ENCODE results near the gene ST6GALNAC1. TPM values are rescaled to one million over a fixed set of nuclear protein-coding genes. Genes with fewer than 3 reads are reported as not detected.
"Not testable (repeated sequence)": the region's sequence is repeated elsewhere in the genome, so short reads cannot be mapped to it uniquely, and the experiment has no call there.

The ST6GALNAC1 gene
- total RNA-seq, 4 donors from 2014 or later = 0.83 to 4.9 (median 3.2) TPM

DNA sequence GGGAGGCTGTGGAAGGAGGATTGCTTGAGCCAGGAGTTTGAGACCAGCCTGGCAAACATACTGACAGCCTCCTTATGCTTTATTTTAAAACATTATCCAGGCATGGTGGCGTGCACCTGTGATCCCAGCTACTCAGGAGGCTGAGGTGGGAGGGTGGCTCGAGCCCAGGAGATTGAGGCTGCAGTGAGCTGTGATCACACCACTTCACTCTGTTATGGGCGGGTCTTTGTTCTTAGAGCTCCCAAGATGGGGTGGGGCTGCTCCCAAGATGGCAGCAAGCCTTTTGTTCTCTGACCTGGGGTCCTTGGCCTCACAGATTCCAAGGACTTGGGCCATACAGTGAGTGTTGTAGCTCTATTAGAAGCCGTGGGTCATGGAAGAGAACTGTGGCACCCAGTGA lies 31.8 kb downstream of the ST6GALNAC1 start:
- Histone ChIP-seq H3K9me3 (no peaks in the 10 kb centered on the region), H3K36me3 (no peaks in the 10 kb centered on the region), H3K4me3 (no peak overlapping the region), H3K27me3 (no peaks in the 10 kb centered on the region), H3K27ac (replicated peaks in 1 of 4) (no peak overlapping the region), H3K4me1 (no peaks in the 10 kb centered on the region)
- no peak for TF ChIP-seq POLR2AphosphoS5 (IDR thresholded peaks at IDR 0.05)
- TF ChIP-seq POLR2A (IDR thresholded peaks at IDR 0.05; ENCODE audit: low read depth) = no peak
- TF ChIP-seq, protein P1, sequence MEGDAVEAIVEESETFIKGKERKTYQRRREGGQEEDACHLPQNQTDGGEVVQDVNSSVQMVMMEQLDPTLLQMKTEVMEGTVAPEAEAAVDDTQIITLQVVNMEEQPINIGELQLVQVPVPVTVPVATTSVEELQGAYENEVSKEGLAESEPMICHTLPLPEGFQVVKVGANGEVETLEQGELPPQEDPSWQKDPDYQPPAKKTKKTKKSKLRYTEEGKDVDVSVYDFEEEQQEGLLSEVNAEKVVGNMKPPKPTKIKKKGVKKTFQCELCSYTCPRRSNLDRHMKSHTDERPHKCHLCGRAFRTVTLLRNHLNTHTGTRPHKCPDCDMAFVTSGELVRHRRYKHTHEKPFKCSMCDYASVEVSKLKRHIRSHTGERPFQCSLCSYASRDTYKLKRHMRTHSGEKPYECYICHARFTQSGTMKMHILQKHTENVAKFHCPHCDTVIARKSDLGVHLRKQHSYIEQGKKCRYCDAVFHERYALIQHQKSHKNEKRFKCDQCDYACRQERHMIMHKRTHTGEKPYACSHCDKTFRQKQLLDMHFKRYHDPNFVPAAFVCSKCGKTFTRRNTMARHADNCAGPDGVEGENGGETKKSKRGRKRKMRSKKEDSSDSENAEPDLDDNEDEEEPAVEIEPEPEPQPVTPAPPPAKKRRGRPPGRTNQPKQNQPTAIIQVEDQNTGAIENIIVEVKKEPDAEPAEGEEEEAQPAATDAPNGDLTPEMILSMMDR (IDR thresholded peaks at IDR 0.05) = no peak
- TF ChIP-seq EP300 (IDR thresholded peaks at IDR 0.05) = no peak
- intact Hi-C loops (cut with DNase I) = no loop called here
- 71% methylated on average over 3 of the region's 4 CpGs for WGBS
- no peak for DNase-seq (ENCODE audit: extremely low spot score)

DNA sequence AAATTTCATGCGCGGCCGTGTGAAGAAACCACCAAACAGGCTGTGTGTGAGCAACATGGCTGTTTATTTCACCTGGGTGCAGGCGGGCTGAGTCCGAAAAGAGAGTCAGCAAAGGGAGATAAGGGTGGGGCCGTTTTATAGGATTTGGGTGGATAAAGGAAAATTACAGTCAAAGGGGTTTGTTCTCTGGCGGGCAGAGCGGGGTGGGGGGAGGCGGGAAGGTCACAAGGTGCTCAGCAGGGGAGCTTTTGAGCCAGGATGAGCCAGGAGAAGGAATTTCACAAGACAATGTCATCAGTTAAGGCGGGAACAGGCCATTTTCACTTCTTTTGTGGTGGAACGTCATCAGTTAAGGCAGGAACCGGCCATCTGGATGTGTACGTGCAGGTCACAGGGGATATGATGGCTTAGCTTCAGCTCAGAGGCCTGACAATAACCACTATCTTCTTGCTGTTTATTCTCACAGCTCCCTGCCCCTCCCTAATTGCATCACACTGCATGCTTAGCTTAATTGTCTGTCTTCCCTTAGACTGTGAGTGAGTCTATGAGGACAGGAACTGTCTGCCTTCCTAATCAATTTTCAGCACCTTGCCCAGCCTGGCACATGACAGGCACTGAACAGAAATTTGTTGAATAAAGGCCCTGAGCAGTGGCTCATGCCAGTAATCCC lies 32.3 kb downstream of the ST6GALNAC1 start:
- 70% methylated on average over 13 of the region's 13 CpGs for WGBS
- H3K4me3 ChIP-seq; H3K9me3 ChIP-seq; H3K4me1 ChIP-seq; DNase-seq (ENCODE audit: extremely low spot score); H3K36me3 ChIP-seq; intact Hi-C loops (cut with DNase I); H3K27ac ChIP-seq (replicated peaks in 1 of 4); H3K27me3 ChIP-seq: not testable (repeated sequence)

DNA sequence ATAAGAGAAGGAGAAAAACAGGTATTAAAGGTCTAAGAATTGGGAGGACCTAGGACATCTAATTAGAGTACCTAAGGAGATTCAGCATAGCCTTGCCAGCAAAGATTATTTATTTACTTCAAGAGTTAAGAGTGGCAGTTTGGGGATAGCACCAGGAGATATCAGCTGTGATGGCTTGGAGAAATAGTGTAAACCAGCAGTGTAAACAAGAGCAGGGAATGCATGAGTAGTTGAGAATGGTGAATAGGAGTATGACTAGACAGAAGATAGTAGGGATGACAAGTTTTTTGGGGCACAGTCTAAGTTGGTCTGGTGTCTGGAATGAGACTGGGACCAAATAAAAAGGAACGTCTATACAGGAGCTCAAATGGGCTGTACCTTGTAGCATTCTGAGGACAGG lies 36.9 kb downstream of the ST6GALNAC1 start:
- H3K27ac ChIP-seq (replicated peaks in 1 of 4); H3K4me1 ChIP-seq; H3K4me3 ChIP-seq; H3K27me3 ChIP-seq; H3K9me3 ChIP-seq; intact Hi-C loops (cut with DNase I); DNase-seq (ENCODE audit: extremely low spot score); H3K36me3 ChIP-seq: not testable (repeated sequence)
- 61% methylated on average over 1 of the region's 1 CpG for WGBS

DNA sequence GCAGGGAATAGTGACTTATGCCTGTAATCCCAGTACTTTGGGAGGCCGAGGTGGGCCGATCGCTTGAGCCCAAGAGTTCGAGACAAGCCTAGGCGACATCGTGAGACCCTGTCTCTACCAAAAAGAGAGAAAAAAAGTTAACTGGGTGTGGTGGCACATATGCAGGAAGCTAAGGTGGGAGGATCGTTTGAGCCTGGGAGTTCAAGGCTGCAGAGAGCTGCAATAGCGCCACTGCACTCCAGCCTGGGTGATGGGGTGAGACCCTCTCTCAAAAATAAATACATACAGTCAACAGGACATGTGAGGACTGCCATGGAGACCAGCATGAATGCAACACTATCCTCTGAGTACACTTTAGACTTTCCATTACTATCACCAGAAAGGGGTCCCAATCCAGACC lies 42.5 kb downstream of the ST6GALNAC1 start:
- DNase-seq (ENCODE audit: extremely low spot score) = no peak
- H3K9me3 ChIP-seq = no peaks in the 10 kb centered on the region
- no peaks in the 10 kb centered on the region for H3K36me3 ChIP-seq
- TF ChIP-seq, protein P1 (IDR thresholded peaks at IDR 0.05) = no peak
- TF ChIP-seq EP300 (IDR thresholded peaks at IDR 0.05) (no peak), POLR2A (IDR thresholded peaks at IDR 0.05; ENCODE audit: low read depth) (no peak), POLR2AphosphoS5 (IDR thresholded peaks at IDR 0.05) (no peak)
- H3K4me3 ChIP-seq = no peak overlapping the region
- 88% methylated on average over 8 of the region's 8 CpGs for WGBS
- no peak overlapping the region for H3K27ac ChIP-seq (replicated peaks in 1 of 4)
- intact Hi-C loops (cut with DNase I) = no loop called here
- H3K27me3 ChIP-seq = peaks cover 0 to 16% (median 0%) of the 10 kb centered on the region in 4 donors
- H3K4me1 ChIP-seq = peaks cover 0 to 15% (median 6%) of the 10 kb centered on the region in 4 donors

DNA sequence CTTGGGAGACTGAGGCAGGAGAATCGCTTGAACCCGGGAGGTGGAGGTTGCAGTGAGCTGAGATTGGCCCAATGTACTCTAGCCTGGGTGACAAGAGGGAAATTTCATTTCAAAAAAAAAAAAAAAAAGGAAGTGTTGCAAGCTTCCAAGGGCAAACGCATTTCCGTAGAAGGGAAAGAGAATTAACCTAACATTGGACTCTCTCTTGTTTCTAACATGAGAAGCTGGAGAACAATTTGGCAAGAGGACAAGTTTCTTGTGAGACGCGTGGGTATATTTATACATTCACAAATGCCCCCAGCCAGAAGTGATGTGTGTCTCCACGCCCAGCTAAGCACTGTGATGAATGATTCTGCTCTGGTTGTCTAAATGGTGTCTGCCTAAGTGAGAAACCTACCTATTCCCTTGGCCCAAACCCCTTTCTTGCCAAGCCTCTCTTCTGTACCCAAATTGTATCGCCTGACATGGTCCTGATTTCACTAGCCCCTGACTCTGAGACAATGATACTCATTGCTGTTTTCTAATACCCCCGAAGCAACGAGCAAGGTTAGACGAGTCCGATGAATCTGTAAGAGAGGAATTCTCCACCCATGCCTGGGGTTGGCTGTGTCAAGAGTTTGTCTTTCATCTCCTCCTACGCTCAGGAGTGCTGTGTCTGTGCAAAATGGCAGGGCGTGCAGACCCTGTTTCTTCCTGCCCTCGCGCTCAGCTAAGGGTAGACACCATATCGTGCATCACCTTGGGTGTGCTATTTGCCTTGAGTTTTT lies 43.7 kb downstream of the ST6GALNAC1 start:
- Histone ChIP-seq H3K4me3 (no peak overlapping the region), H3K9me3 (no peaks in the 10 kb centered on the region), H3K27ac (replicated peaks in 1 of 4) (no peak overlapping the region), H3K4me1 (peaks cover 0 to 15% (median 6%) of the 10 kb centered on the region in 4 donors), H3K27me3 (peaks cover 0 to 20% (median 0%) of the 10 kb centered on the region in 4 donors), H3K36me3 (no peaks in the 10 kb centered on the region)
- WGBS = 70% methylated on average over 17 of the region's 17 CpGs
- intact Hi-C loops (cut with DNase I) = no loop called here
- TF ChIP-seq POLR2A (IDR thresholded peaks at IDR 0.05; ENCODE audit: low read depth) (no peak), EP300 (IDR thresholded peaks at IDR 0.05) (no peak), POLR2AphosphoS5 (IDR thresholded peaks at IDR 0.05) (no peak)
- TF ChIP-seq, protein P1 (IDR thresholded peaks at IDR 0.05) = no peak
- DNase-seq (ENCODE audit: extremely low spot score) = no peak
